Right kidney (tissue), 1 donor: ENCODE results near the gene CAMTA1.

ENCODE experiments used
- DNase-seq: peaks from one replicate; pipeline ENCODE4 v3.0.0-alpha.2; 2016

CAMTA1 gene

GRCh38 chr1:7524341-7525337 lies 739.4 kb downstream of the CAMTA1 start:
- DNase-seq: no peak

DNA sequence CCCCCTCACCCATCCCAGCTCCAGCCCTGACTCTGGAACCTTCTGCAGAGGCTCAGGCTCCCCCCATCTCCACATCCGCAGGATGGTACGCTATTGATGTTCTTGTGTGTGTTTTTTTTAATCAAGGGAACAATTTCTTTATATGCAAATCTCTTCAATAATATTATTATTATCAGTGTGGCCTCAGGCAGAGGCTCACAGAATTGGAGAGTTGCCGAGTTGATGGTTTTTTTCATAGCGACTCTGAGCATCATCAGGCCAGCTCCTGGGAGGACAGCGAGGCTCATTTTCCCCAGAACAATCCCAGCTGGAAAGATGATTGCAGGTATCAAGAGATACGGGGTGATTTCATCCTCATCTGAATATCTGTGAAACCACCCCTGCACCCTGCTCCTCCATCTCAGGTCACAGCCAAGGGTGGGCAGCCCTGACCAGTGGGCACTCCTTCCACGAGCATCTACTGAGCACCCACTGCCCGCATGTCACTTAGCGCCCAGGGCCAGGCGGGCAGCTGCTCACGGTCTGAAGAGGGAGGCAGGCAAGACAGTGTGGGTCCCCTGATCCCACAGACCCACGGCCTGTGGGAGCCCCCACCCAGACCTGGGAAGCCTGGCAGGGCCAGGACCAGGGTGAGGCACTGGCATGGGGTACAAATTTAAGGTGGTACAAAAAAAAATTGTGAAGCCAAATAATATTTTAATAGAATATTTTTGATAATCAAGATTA lies 740.2 kb downstream of the CAMTA1 start:
- DNase-seq: no peak

GRCh38 chr1:7526196-7526866 lies 741.1 kb downstream of the CAMTA1 start:
- no peak for DNase-seq

DNA sequence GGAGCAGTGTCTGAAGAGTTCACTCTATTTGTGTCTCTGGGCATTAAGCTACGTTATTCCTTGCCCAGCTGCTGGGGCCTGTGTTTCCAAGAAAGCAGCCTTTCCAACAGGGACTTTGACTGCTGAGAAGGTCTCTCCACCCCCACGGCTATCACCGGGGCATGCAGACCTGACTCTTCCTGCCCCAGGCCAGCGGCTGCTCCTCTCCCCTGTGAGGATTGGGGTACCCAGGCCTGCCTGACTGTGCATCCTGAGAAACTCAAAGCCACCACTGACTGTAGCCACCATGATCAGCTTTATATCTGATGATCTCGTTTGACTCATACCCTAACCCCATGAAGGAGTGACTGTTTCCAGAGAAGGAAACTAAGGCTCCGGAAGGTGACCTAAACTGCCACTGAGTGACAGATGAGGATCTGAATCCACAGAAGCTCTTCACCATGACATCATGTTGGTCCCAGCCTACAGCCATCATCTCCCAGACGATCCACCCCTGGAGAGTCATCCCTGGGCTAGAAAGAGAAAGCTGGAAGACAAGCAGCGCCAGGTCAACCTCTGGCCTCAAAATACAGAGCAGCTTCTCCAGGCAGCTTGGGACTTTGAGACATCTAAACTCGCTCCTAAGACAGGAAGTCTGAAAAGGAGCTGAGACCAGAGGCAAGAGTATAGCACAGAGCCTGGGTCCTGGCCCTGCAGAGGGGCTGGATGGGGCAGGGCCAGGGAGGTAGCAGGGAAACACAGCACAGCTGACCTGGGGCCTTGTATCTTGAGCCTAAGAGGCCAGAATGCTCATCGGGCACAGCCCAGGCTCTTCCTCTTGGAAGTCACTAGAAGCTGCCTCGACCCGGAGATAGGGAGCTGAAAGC lies 741.8 kb downstream of the CAMTA1 start:
- no peak for DNase-seq

GRCh38 chr1:7527733-7528045 lies 742.4 kb downstream of the CAMTA1 start:
- no peak for DNase-seq

- DNase-seq: no peak
Measured at GRCh38 chr1:7528386-7529198, 743.3 kb downstream of the CAMTA1 start.

GRCh38 chr1:7529917-7530316 lies 744.7 kb downstream of the CAMTA1 start:
- no peak for DNase-seq

- no peak for DNase-seq
Measured at GRCh38 chr1:7531562-7532340, 746.5 kb downstream of the CAMTA1 start.

- DNase-seq: no peak
Measured at GRCh38 chr1:7533006-7533405, 747.8 kb downstream of the CAMTA1 start.

- DNase-seq: peak; percentile 71
Measured at GRCh38 chr1:7534061-7534825, 749.0 kb downstream of the CAMTA1 start.

GRCh38 chr1:7535016-7535415 lies 749.8 kb downstream of the CAMTA1 start:
- DNase-seq: peak; percentile 17

DNA sequence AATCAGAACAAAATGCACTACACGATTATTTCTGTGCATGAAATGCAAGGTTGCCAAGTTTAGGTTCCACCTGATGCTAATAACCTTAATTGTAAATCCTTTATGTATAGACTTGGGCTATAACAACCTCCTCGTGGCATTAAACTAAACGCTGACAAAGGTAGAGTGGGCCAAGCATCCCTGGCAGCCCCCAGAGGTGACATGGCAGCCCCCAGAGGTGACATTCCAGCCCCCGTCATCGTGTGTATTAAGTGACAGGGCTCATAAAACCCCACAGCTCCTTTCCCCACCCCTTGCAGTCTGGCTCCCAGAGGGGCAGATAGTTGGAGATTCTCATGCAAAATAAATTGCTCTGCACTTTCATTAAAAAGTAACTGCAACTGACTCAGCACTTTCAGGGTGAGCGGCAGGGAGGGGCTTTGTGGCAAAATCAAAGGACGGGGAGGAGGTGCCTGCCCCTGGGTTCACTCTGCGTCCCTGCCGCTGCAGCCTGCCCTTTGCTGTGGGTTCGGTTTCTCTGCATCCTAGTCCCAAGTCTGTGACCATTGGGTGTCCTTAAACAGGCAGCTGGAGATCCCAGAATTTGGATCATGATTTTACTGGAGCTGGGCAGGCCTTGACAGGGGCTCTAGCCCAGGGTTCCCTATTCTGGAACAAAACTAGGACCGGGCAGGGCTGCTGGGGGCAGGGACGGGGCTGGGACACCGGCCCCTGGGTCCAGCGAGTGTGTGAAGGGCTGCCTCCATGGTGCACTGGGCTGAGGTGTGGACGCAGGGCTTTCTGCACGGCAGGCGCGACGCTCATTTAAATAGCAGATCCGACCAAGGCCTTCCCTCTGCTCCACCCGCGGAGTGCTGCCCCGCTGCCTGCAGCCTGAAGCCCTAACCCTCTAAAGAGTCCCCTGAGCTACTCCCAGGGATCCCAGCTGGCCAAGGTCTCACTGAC lies 751.0 kb downstream of the CAMTA1 start:
- peak; percentile 45 for DNase-seq

- peak; percentile 67 for DNase-seq
Measured at GRCh38 chr1:7536891-7537591, 751.8 kb downstream of the CAMTA1 start.

GRCh38 chr1:7538033-7538432 lies 752.8 kb downstream of the CAMTA1 start:
- DNase-seq: no peak

DNA sequence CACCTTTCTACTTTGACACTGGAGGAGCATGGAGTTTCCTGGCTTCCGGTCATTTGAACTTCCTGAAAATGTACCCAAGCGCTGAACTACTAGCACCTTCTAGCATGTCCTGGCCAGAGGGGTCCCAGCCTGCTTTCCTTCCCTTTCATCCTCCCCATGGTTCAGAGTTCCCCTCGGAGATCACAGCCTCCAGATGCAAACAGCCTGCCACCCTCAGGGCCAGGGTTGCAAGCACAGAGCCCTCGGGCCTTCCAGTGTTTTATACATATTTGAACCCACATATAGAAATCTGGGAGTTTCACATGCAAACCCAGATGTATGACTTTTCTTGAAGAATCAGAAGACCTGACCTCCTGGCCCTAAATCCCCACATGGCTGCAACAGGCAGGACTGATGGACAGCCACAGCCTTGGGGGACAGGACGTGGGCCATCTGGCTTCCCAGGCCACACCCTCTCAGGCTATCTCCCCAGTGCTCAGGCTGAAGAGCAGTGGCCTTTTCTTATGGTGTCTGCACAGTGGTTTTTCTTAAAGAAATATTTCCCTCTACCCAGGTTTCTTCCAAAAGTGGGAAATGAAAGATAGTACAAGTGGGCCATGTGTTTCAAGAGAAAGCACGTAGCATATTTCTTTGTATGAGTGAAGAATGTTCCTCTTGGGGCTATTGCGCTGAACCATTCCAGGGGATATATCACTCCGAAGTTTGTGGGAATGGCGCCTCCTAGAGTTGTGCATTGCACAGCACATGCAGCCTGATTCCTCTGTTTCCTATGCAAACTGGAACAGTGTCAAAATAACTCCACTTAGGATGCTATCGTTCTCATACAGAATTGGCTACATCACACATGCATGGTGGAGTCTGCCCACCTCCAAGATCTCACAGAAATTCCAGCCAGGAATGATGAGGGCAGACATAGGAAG lies 753.9 kb downstream of the CAMTA1 start:
- DNase-seq: no peak

DNA sequence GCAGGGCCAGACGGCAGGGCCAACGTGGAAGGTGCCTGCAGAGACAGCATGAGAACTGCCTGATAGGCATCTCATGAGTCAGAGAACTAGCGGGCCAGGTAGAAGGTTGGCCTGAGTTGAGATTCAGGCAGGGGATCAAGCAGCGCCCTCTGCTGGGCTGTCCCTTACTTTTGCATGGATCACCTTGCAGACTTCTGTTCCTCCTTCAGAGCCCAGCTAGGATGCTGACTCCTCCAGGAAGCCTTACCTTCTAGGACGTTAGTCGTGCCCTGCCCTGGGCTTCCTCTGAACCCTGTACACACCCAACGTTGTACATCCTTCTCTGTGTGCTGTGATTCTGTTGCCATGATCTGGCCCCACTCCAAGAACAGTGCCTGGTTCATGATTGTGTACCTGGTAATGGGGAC lies 754.5 kb downstream of the CAMTA1 start:
- DNase-seq: no peak
